RPMI8226 (cell line): ENCODE measurements around the gene PTPRCAP.

Source experiments
- DNase-seq: peaks from one replicate; pipeline ENCODE4 v3.0.0-alpha.2; 2015

Gene PTPRCAP

GRCh38 chr11:67393990-67394389 lies 43.5 kb downstream of the PTPRCAP start:
- DNase-seq, result no peak

GRCh38 chr11:67393437-67393836 lies 44.0 kb downstream of the PTPRCAP start:
- DNase-seq, result no peak

DNA sequence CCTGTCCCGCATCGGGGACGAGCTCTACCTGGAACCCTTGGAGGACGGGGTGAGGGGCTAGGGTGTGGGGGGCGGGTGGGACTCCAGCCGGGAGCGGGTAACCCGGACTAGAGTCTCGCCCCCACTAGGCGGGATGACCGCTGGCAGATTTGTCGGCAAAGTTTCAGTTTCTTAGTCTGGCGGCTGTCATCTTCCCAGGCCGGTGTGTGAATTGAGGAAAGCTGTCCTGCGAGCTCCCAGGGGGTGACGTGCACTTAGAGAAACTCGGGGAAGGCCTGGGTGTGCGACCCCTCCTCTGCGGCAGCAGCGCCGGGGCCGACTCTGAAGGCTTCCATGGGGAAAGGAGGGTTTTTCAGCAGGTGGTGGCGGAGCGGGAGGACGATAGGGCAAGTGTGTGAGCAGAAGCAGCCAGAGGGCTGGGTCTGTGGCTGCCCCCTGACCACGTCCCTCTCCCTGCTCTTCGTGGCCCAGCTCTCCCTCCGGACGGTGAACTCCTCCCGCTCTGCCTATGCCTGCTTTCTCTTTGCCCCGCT lies 45.2 kb downstream of the PTPRCAP start:
- no peak for DNase-seq

GRCh38 chr11:67391304-67392182 lies 45.9 kb downstream of the PTPRCAP start, which contains the start of gene RAD9A:
Gene RAD9A (plus strand): TSS chr11:67391986. CDS start chr11:67392045, 59 bp downstream.
- DNase-seq, result peak; percentile 97

DNA sequence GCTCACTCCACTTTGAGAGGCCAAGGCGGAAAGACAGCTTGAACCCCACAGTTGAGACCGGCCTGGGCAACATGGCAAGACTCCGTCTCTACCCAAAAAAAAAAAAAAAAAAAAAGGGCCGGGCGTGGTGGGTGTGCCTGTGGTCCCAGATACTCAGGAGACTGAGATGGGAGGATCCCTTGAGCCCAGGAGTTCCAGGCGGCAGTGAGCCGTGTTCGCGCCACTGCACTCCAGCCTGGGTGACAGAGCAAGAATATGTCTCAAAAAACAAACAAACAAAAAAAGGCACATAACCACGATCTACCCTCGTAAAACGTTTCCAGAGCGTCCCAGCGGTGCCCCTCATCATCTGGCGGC lies 46.6 kb downstream of the PTPRCAP start:
- no peak for DNase-seq

DNA sequence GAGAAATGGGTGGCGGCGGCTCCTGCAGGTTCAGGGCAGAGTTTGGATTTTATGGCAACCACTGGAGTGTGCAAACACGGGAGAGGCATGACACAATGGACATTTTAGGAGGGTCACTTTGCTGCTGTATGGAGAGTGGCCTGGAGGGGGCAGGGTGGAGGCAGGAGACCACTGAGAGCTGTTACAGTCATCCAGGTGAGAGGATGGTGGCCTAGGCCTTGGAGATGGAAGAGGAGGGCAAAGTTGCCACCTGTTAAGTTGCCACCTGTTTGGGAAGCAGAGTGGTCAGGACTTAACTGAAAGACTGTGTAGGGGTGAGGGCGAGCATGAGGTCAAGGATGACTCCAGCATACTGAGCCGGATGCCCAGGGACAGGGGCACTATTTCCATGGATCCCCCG lies 48.0 kb downstream of the PTPRCAP start:
- DNase-seq, result peak; percentile 44

GRCh38 chr11:67387518-67387917 lies 50.0 kb downstream of the PTPRCAP start:
- no peak for DNase-seq

GRCh38 chr11:67387069-67387468 lies 50.4 kb downstream of the PTPRCAP start:
- no peak for DNase-seq
